ENCODE data around the gene GUCA1A. TPM values are rescaled to one million over a fixed set of nuclear protein-coding genes. Genes with fewer than 3 reads are reported as not detected.

The GUCA1A gene
- total RNA-seq, 1 donor from 2014 or later: 0.62 TPM

- Mint-ChIP-seq H3K36me3 (ENCODE audit: low read depth, unreplicated experiment) (no peaks in the 10 kb centered on the region), H3K9me3 (ENCODE audit: unreplicated experiment) (no peaks in the 10 kb centered on the region), H3K27me3 (ENCODE audit: unreplicated experiment) (peaks cover 3% of the 10 kb centered on the region), H3K4me1 (ENCODE audit: unreplicated experiment) (no peaks in the 10 kb centered on the region), H3K27ac (ENCODE audit: unreplicated experiment) (no peak overlapping the region), H3K4me3 (ENCODE audit: unreplicated experiment) (no peak overlapping the region)
- TF ChIP-seq CTCF (IDR thresholded peaks at IDR 0.05; ENCODE audit: unreplicated experiment): no peak
- no peak for DNase-seq (ENCODE audit: low spot score)
Measured at GRCh38 chr6:42193491-42193894, 20.3 kb downstream of the GUCA1A start.

- H3K27ac Mint-ChIP-seq (ENCODE audit: unreplicated experiment): no peak overlapping the region
- no peak for TF ChIP-seq CTCF (IDR thresholded peaks at IDR 0.05; ENCODE audit: unreplicated experiment)
- no peaks in the 10 kb centered on the region for H3K9me3 Mint-ChIP-seq (ENCODE audit: unreplicated experiment)
- no peaks in the 10 kb centered on the region for H3K36me3 Mint-ChIP-seq (ENCODE audit: low read depth, unreplicated experiment)
- H3K4me1 Mint-ChIP-seq (ENCODE audit: unreplicated experiment): no peaks in the 10 kb centered on the region
- no peak for DNase-seq (ENCODE audit: low spot score)
- no peak overlapping the region for H3K4me3 Mint-ChIP-seq (ENCODE audit: unreplicated experiment)
- H3K27me3 Mint-ChIP-seq (ENCODE audit: unreplicated experiment): peaks cover 2% of the 10 kb centered on the region
Measured at GRCh38 chr6:42194056-42194455, 20.9 kb downstream of the GUCA1A start.

GRCh38 chr6:42195415-42195814 is 22.3 kb downstream of the GUCA1A start:
- no peak for TF ChIP-seq CTCF (IDR thresholded peaks at IDR 0.05; ENCODE audit: unreplicated experiment)
- H3K4me3 Mint-ChIP-seq (ENCODE audit: unreplicated experiment): no peak overlapping the region
- DNase-seq (ENCODE audit: low spot score): no peak
- H3K9me3 Mint-ChIP-seq (ENCODE audit: unreplicated experiment): no peaks in the 10 kb centered on the region
- H3K27me3 Mint-ChIP-seq (ENCODE audit: unreplicated experiment): peaks cover 2% of the 10 kb centered on the region
- no peak overlapping the region for H3K27ac Mint-ChIP-seq (ENCODE audit: unreplicated experiment)
- no peaks in the 10 kb centered on the region for H3K36me3 Mint-ChIP-seq (ENCODE audit: low read depth, unreplicated experiment)
- H3K4me1 Mint-ChIP-seq (ENCODE audit: unreplicated experiment): no peaks in the 10 kb centered on the region

- Mint-ChIP-seq H3K9me3 (ENCODE audit: unreplicated experiment) (no peaks in the 10 kb centered on the region), H3K4me3 (ENCODE audit: unreplicated experiment) (no peak overlapping the region), H3K27me3 (ENCODE audit: unreplicated experiment) (peaks cover 2% of the 10 kb centered on the region), H3K27ac (ENCODE audit: unreplicated experiment) (no peak overlapping the region), H3K36me3 (ENCODE audit: low read depth, unreplicated experiment) (no peaks in the 10 kb centered on the region), H3K4me1 (ENCODE audit: unreplicated experiment) (no peaks in the 10 kb centered on the region)
- TF ChIP-seq CTCF (IDR thresholded peaks at IDR 0.05; ENCODE audit: unreplicated experiment): no peak
- no peak for DNase-seq (ENCODE audit: low spot score)
Measured at GRCh38 chr6:42197555-42198362, 24.6 kb downstream of the GUCA1A start.
